ENCODE results near the gene CFAP73.

CFAP73 gene

GRCh38 chr12:113142173-113142885 is 7.2 kb upstream of the CFAP73 start:
- no peak for DNase-seq (ENCODE audit: low read depth)

GRCh38 chr12:113142886-113143332 is 6.6 kb upstream of the CFAP73 start:
- DNase-seq (ENCODE audit: low read depth) = no peak

- no peak for DNase-seq (ENCODE audit: low read depth)
These were observed 5.6 kb upstream of the CFAP73 start for GRCh38 chr12:113143959-113144358.

- DNase-seq (ENCODE audit: low read depth) = no peak
These were observed 4.7 kb upstream of the CFAP73 start for GRCh38 chr12:113144806-113145205.

- no peak for DNase-seq (ENCODE audit: low read depth)
These were observed 3.6 kb upstream of the CFAP73 start for GRCh38 chr12:113145720-113146551.

- DNase-seq (ENCODE audit: low read depth) = no peak
These were observed 2.5 kb upstream of the CFAP73 start for GRCh38 chr12:113146999-113147398.

- no peak for DNase-seq (ENCODE audit: low read depth)
These were observed 2.1 kb downstream of the CFAP73 start for GRCh38 chr12:113151655-113152054.

- DNase-seq (ENCODE audit: low read depth) = no peak
These were observed 2.8 kb downstream of the CFAP73 start for GRCh38 chr12:113152196-113152834.

GRCh38 chr12:113152835-113153814 is 3.6 kb downstream of the CFAP73 start:
- peak; percentile 20 for DNase-seq (ENCODE audit: low read depth)

- DNase-seq (ENCODE audit: low read depth) = no peak
These were observed 4.9 kb downstream of the CFAP73 start for GRCh38 chr12:113154351-113154973.

GRCh38 chr12:113155060-113155459 is 5.5 kb downstream of the CFAP73 start:
- DNase-seq (ENCODE audit: low read depth) = no peak

GRCh38 chr12:113155646-113156045 is 6.1 kb downstream of the CFAP73 start:
- DNase-seq (ENCODE audit: low read depth) = no peak

- DNase-seq (ENCODE audit: low read depth) = no peak
These were observed 7.8 kb downstream of the CFAP73 start for GRCh38 chr12:113157218-113157859.

GRCh38 chr12:113158439-113159203 is 9.1 kb downstream of the CFAP73 start:
- DNase-seq (ENCODE audit: low read depth) = no peak

GRCh38 chr12:113159937-113160336 is 10.4 kb downstream of the CFAP73 start:
- DNase-seq (ENCODE audit: low read depth) = no peak

- DNase-seq (ENCODE audit: low read depth) = no peak
These were observed 12.0 kb downstream of the CFAP73 start for GRCh38 chr12:113161415-113162016.

GRCh38 chr12:113162102-113163029 is 12.8 kb downstream of the CFAP73 start:
- no peak for DNase-seq (ENCODE audit: low read depth)

GRCh38 chr12:113163030-113163360 is 13.5 kb downstream of the CFAP73 start:
- DNase-seq (ENCODE audit: low read depth) = no peak
